Measurements from ENCODE around the gene WDR70.

WDR70 gene

DNA sequence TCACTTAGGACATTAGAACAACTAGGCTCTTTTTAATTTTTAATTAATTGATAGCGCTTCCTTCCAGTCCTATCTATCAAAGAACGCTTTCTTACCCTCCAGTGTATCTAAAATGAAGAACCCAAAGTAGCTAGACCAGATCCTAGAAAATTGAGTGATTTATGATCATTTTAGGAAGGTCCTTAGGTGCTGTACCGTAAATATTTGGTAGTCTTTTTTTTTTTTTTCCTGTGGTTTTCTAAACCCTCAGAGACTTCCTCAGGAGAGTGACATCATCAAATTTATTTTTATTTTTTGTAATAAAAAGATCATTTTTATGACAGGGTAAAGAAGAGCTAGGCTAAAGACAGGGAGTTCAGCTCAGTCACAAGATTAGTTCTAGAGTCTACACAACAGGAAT, 197.4 kb downstream of the WDR70 start:
- no peak for ATAC-seq
- TF ChIP-seq, protein P1, sequence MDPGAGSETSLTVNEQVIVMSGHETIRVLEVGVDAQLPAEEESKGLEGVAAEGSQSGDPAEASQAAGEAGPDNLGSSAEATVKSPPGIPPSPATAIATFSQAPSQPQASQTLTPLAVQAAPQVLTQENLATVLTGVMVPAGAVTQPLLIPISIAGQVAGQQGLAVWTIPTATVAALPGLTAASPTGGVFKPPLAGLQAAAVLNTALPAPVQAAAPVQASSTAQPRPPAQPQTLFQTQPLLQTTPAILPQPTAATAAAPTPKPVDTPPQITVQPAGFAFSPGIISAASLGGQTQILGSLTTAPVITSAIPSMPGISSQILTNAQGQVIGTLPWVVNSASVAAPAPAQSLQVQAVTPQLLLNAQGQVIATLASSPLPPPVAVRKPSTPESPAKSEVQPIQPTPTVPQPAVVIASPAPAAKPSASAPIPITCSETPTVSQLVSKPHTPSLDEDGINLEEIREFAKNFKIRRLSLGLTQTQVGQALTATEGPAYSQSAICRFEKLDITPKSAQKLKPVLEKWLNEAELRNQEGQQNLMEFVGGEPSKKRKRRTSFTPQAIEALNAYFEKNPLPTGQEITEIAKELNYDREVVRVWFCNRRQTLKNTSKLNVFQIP (CRISPR knock-in tag; IDR thresholded peaks at IDR 0.05; ENCODE audit: borderline replicate concordance, low read depth) = no peak

DNA sequence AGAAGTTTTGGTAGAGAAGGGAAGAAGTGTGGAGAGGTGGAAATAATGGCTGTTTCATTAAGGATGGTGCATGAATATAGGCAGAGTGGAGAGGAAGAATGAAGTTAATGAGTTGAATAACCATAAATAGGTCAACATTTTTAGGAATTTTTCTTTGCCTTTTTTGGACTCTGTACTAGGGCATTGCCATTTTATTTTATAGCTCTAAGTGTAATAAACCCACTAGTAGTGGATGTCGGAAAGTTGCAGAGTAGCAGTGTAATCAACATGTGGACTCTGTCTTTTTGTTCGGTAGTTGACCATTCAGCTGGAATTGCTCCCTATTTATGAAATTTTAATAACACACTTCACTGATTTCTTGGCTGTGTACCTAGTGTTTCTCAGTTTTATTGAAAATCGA, 199.1 kb downstream of the WDR70 start:
- TF ChIP-seq ESRRG (CRISPR knock-in tag; IDR thresholded peaks at IDR 0.05) (no peak), ZNF565 (CRISPR knock-in tag; conservative IDR thresholded peaks at IDR 0.05; ENCODE audit: low read depth) (no peak), ZFP30 (CRISPR knock-in tag; IDR thresholded peaks at IDR 0.05) (no peak), GLIS3 (CRISPR knock-in tag; IDR thresholded peaks at IDR 0.05) (no peak)
- TF ChIP-seq, protein P2, sequence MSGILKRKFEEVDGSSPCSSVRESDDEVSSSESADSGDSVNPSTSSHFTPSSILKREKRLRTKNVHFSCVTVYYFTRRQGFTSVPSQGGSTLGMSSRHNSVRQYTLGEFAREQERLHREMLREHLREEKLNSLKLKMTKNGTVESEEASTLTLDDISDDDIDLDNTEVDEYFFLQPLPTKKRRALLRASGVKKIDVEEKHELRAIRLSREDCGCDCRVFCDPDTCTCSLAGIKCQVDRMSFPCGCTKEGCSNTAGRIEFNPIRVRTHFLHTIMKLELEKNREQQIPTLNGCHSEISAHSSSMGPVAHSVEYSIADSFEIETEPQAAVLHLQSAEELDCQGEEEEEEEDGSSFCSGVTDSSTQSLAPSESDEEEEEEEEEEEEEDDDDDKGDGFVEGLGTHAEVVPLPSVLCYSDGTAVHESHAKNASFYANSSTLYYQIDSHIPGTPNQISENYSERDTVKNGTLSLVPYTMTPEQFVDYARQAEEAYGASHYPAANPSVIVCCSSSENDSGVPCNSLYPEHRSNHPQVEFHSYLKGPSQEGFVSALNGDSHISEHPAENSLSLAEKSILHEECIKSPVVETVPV (CRISPR knock-in tag; IDR thresholded peaks at IDR 0.05) = no peak
- TF ChIP-seq, protein P3, sequence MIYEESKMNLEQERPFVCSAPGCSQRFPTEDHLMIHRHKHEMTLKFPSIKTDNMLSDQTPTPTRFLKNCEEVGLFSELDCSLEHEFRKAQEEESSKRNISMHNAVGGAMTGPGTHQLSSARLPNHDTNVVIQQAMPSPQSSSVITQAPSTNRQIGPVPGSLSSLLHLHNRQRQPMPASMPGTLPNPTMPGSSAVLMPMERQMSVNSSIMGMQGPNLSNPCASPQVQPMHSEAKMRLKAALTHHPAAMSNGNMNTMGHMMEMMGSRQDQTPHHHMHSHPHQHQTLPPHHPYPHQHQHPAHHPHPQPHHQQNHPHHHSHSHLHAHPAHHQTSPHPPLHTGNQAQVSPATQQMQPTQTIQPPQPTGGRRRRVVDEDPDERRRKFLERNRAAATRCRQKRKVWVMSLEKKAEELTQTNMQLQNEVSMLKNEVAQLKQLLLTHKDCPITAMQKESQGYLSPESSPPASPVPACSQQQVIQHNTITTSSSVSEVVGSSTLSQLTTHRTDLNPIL (CRISPR knock-in tag; IDR thresholded peaks at IDR 0.05; ENCODE audit: low read depth) = no peak
- TF ChIP-seq, protein P4, sequence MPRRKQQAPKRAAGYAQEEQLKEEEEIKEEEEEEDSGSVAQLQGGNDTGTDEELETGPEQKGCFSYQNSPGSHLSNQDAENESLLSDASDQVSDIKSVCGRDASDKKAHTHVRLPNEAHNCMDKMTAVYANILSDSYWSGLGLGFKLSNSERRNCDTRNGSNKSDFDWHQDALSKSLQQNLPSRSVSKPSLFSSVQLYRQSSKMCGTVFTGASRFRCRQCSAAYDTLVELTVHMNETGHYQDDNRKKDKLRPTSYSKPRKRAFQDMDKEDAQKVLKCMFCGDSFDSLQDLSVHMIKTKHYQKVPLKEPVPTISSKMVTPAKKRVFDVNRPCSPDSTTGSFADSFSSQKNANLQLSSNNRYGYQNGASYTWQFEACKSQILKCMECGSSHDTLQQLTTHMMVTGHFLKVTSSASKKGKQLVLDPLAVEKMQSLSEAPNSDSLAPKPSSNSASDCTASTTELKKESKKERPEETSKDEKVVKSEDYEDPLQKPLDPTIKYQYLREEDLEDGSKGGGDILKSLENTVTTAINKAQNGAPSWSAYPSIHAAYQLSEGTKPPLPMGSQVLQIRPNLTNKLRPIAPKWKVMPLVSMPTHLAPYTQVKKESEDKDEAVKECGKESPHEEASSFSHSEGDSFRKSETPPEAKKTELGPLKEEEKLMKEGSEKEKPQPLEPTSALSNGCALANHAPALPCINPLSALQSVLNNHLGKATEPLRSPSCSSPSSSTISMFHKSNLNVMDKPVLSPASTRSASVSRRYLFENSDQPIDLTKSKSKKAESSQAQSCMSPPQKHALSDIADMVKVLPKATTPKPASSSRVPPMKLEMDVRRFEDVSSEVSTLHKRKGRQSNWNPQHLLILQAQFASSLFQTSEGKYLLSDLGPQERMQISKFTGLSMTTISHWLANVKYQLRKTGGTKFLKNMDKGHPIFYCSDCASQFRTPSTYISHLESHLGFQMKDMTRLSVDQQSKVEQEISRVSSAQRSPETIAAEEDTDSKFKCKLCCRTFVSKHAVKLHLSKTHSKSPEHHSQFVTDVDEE (CRISPR knock-in tag; IDR thresholded peaks at IDR 0.05) = no peak
- no peak for ATAC-seq

DNA sequence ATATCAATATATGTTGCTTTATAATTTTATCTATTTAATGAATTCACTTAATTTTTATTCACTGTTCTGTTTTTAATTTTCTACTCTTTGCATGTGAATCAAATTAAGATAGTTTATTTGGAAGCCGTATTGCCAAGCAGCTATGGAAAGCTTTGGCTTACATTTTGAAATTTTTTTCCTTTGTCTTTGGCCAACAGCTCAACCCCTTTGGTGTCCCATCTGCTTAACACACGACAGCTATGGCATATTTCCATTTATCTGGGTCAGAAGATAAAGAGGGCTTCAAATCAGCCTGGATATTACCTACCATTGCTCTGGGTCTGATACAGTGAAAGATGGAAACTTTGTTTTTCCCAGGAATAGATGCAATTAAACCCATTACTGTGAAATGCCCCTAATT, 201.0 kb downstream of the WDR70 start:
- TF ChIP-seq TOX (CRISPR knock-in tag; IDR thresholded peaks at IDR 0.05; ENCODE audit: borderline replicate concordance) (no peak), ISL1 (CRISPR knock-in tag; IDR thresholded peaks at IDR 0.05) (no peak), ZC3H10 (CRISPR knock-in tag; IDR thresholded peaks at IDR 0.05) (no peak), OSR1 (CRISPR knock-in tag; IDR thresholded peaks at IDR 0.05) (no peak), RARB (CRISPR knock-in tag; IDR thresholded peaks at IDR 0.05) (no peak), TCF4 (CRISPR knock-in tag; IDR thresholded peaks at IDR 0.05; ENCODE audit: borderline replicate concordance) (no peak), ESRRG (CRISPR knock-in tag; IDR thresholded peaks at IDR 0.05) (no peak), ZFP3 (CRISPR knock-in tag; IDR thresholded peaks at IDR 0.05) (no peak), ZNF8 (CRISPR knock-in tag; IDR thresholded peaks at IDR 0.05) (no peak), SNAI2 (CRISPR knock-in tag; IDR thresholded peaks at IDR 0.05) (no peak), ZNF70 (CRISPR knock-in tag; IDR thresholded peaks at IDR 0.05) (no peak), ZFP30 (CRISPR knock-in tag; IDR thresholded peaks at IDR 0.05) (no peak)
- TF ChIP-seq, protein P4 (CRISPR knock-in tag; IDR thresholded peaks at IDR 0.05) = no peak
- TF ChIP-seq, protein P2 (CRISPR knock-in tag; IDR thresholded peaks at IDR 0.05) = no peak
- TF ChIP-seq, protein P1 (CRISPR knock-in tag; IDR thresholded peaks at IDR 0.05; ENCODE audit: borderline replicate concordance, low read depth) = no peak
- no peak for ATAC-seq
